H1 (cell line): ENCODE measurements around the gene GLG1. TPM values are rescaled to one million over a fixed set of nuclear protein-coding genes. Genes with fewer than 3 reads are reported as not detected.

ENCODE experiments used
- CTCF ChIA-PET: fragments of 300-600 bp; sonication (Branson Sonifier 250); formaldehyde crosslinking; loops from one replicate; lab custom pipeline; 2021; ENCODE audit not compliant: partially characterized antibody; lab: Charles Lee
- POLR2A ChIA-PET: fragments of 300-600 bp; sonication (Branson Sonifier 250); formaldehyde crosslinking; loops from one replicate; lab custom pipeline; 2021; ENCODE audit warnings: inconsistent platforms; ENCODE audit not compliant: partially characterized antibody; lab: Charles Lee
- DNase-seq, 2 experiments: peaks; one replicate each; pipeline versions ENCODE4 v3.0.0 to v3.0.0-alpha.2; 2010 to 2022; ENCODE audit warnings: low spot score in 2 of 2, low read depth in 1 of 2, mixed read lengths in 1 of 2
- FAIRE-seq: peaks from 2 replicates; lab custom pipeline; 2011; peaks lifted over from hg19 to GRCh38; lab: Jason Lieb, UNC
- H2AFZ ChIP-seq: 2 replicates; pipeline ENCODE4 v1.8.1; 2012; ENCODE audit warnings: low read length, inconsistent platforms
- H2AK5ac ChIP-seq: 2 replicates; pipeline ENCODE4 v1.6.1; 2013; ENCODE audit warnings: low read depth, low read length
- H2BK120ac ChIP-seq: replicated peaks from 2 replicates; pipeline ENCODE3; 2013; ENCODE audit warnings: low read depth, low read length, inconsistent platforms
- H2BK12ac ChIP-seq: 2 replicates; pipeline ENCODE4 v1.6.1; 2013; ENCODE audit warnings: low read depth, low read length
- H2BK15ac ChIP-seq: 2 replicates; pipeline ENCODE4 v1.6.1; 2013; ENCODE audit warnings: low read length
- H2BK20ac ChIP-seq: 2 replicates; pipeline ENCODE4 v1.6.1; 2013; ENCODE audit warnings: low read length
- H2BK5ac ChIP-seq: 2 replicates; pipeline ENCODE4 v1.6.1; 2013; ENCODE audit warnings: low read depth, low read length
- H3K14ac ChIP-seq: 2 replicates; pipeline ENCODE4 v1.6.1; 2013; ENCODE audit warnings: inconsistent platforms; ENCODE audit not compliant: insufficient read length
- H3K18ac ChIP-seq: 2 replicates; pipeline ENCODE4 v1.6.1; 2013; ENCODE audit warnings: low read length; ENCODE audit errors: extremely low read depth
- H3K23ac ChIP-seq: 2 replicates; pipeline ENCODE4 v1.6.1; 2013; ENCODE audit warnings: inconsistent platforms; ENCODE audit not compliant: insufficient read length
- H3K23me2 ChIP-seq: 2 replicates; pipeline ENCODE4 v1.6.1; 2013; ENCODE audit warnings: low read depth, low read length
- H3K27ac ChIP-seq: 2 replicates; pipeline ENCODE4 v1.6.1; 2011; ENCODE audit warnings: low read depth, low read length, inconsistent platforms
- H3K27me3 ChIP-seq, 4 experiments: replicated peaks in 1 of 4; 1 replicate in 1 of 4; 2 replicates in 3 of 4; pipeline versions ENCODE4 v1.6.1 to v1.8.1; 2011 to 2013; ENCODE audit warnings: low read length in 3 of 4, mild to moderate bottlenecking in 3 of 4, inconsistent platforms in 2 of 4, mixed read lengths in 2 of 4, moderate library complexity in 1 of 4; ENCODE audit not compliant: control insufficient read depth in 3 of 4, insufficient read depth in 3 of 4; ENCODE audit errors: extremely low read depth in 1 of 4
- H3K36me3 ChIP-seq, 4 experiments: 2 replicates each; pipeline versions ENCODE4 v1.6.1 to v1.8.1; 2011 to 2013; ENCODE audit warnings: mild to moderate bottlenecking in 4 of 4, low read length in 3 of 4, moderate library complexity in 2 of 4, control low read depth in 1 of 4, inconsistent platforms in 1 of 4; ENCODE audit not compliant: insufficient read depth in 4 of 4, control insufficient read depth in 2 of 4
- H3K4ac ChIP-seq: replicated peaks from 2 replicates; pipeline ENCODE3; 2013; ENCODE audit warnings: low read length, low read depth, mixed read lengths, inconsistent platforms; ENCODE audit not compliant: insufficient read length
- H3K4me1 ChIP-seq, 4 experiments: replicated peaks in 1 of 4; 1 replicate in 1 of 4; 2 replicates in 3 of 4; pipeline versions ENCODE4 v1.6.1 to v1.8.1; 2011 to 2013; ENCODE audit warnings: low read length in 3 of 4, inconsistent platforms in 2 of 4, mixed read lengths in 1 of 4; ENCODE audit not compliant: insufficient read depth in 4 of 4, control insufficient read depth in 3 of 4
- H3K4me2 ChIP-seq, 2 experiments: 2 replicates each; pipeline versions ENCODE4 v1.6.1 to v1.8.1; 2011 to 2013; ENCODE audit warnings: low read depth in 2 of 2, low read length in 2 of 2, control low read depth in 1 of 2, inconsistent platforms in 1 of 2, mild to moderate bottlenecking in 1 of 2; ENCODE audit not compliant: insufficient read depth in 1 of 2
- H3K4me3 ChIP-seq, 4 experiments: fragments of 200-600, 300-600 bp in 1 of 4; sonication (generic), shearing (Covaris generic), sonication (Bioruptor Twin) in 1 of 4; 2 replicates each; pipeline versions ENCODE4 v1.5.1 to v1.8.1; 2011 to 2016; ENCODE audit warnings: low read length in 4 of 4, low read depth in 3 of 4, control low read depth in 2 of 4, inconsistent platforms in 2 of 4, mild to moderate bottlenecking in 2 of 4, mixed read lengths in 1 of 4, moderate library complexity in 1 of 4; ENCODE audit not compliant: insufficient read depth in 2 of 4; ENCODE audit errors: extremely low read depth in 1 of 4
- H3K56ac ChIP-seq: replicated peaks from 2 replicates; pipeline ENCODE3; 2013; ENCODE audit warnings: low read depth, mild to moderate bottlenecking, mixed read lengths, low read length, inconsistent platforms; ENCODE audit not compliant: insufficient read length
- H3K79me1 ChIP-seq: 2 replicates; pipeline ENCODE4 v1.6.1; 2013; ENCODE audit warnings: low read depth, low read length, control low read depth
- H3K79me2 ChIP-seq, 2 experiments: 2 replicates each; pipeline versions ENCODE4 v1.6.1 to v1.8.1; 2012 to 2013; ENCODE audit warnings: low read length in 2 of 2, mild to moderate bottlenecking in 2 of 2, inconsistent platforms in 1 of 2; ENCODE audit not compliant: insufficient read depth in 2 of 2, control insufficient read depth in 1 of 2
- H3K9ac ChIP-seq, 4 experiments: replicated peaks in 1 of 4; 1 replicate in 1 of 4; 2 replicates in 3 of 4; pipeline versions ENCODE4 v1.6.1 to v1.8.1; 2011 to 2013; ENCODE audit warnings: low read depth in 3 of 4, low read length in 3 of 4, control low read depth in 2 of 4, mild to moderate bottlenecking in 2 of 4, moderate library complexity in 2 of 4, inconsistent platforms in 1 of 4; ENCODE audit errors: extremely low read depth in 1 of 4
- H3K9me3 ChIP-seq, 2 experiments: 2 replicates each; pipeline versions ENCODE4 v1.6.1 to v1.8.1; 2012 to 2013; ENCODE audit warnings: mild to moderate bottlenecking in 2 of 2, moderate library complexity in 2 of 2, control low read depth in 1 of 2, inconsistent platforms in 1 of 2, low read depth in 1 of 2, low read length in 1 of 2, mixed read lengths in 1 of 2; ENCODE audit not compliant: insufficient read depth in 2 of 2
- H4K20me1 ChIP-seq, 2 experiments: replicated peaks in 1 of 2; 2 replicates each; pipeline versions ENCODE3 to v1.8.1; 2011 to 2013; ENCODE audit warnings: inconsistent platforms in 2 of 2, low read length in 2 of 2, mild to moderate bottlenecking in 1 of 2; ENCODE audit not compliant: insufficient read depth in 2 of 2, control insufficient read depth in 1 of 2
- H4K5ac ChIP-seq: 2 replicates; pipeline ENCODE4 v1.6.1; 2013; ENCODE audit warnings: low read length, low read depth, mixed read lengths, inconsistent platforms; ENCODE audit not compliant: insufficient read length
- H4K8ac ChIP-seq: 2 replicates; pipeline ENCODE4 v1.8.0; 2013; ENCODE audit warnings: mild to moderate bottlenecking, moderate library complexity, low read length, inconsistent platforms; ENCODE audit not compliant: insufficient read depth; ENCODE audit errors: extremely low read depth
- H4K91ac ChIP-seq: replicated peaks from 2 replicates; pipeline ENCODE3; 2013; ENCODE audit warnings: low read length, mixed read lengths, inconsistent platforms; ENCODE audit not compliant: insufficient read length
- SIN3A ChIP-seq, 2 experiments: IDR thresholded peaks in 1 of 2; conservative IDR thresholded peaks in 1 of 2; 2 replicates each; pipeline ENCODE4 v1.6.1; 2011 to 2012; ENCODE audit warnings: low read length in 2 of 2, improper control_type of control experiment in 1 of 2, low read depth in 1 of 2, mild to moderate bottlenecking in 1 of 2
- TBP ChIP-seq: IDR thresholded peaks from 2 replicates; pipeline ENCODE4 v1.6.1; 2011; ENCODE audit warnings: low read depth, low read length, improper control_type of control experiment
- WGBS, 2 experiments: shearing (Covaris generic) in 1 of 2; methylation state at CpG; one replicate each; pipeline versions ENCODE4 v1.1.6 to v1.1.7; 2013 to 2015; ENCODE audit warnings: low lambda C conversion rate in 2 of 2, mixed read lengths in 2 of 2, inconsistent platforms in 1 of 2, low coverage in 1 of 2, missing lambda C conversion rate in 1 of 2; ENCODE audit not compliant: insufficient replicate concordance in 2 of 2, insufficient coverage in 1 of 2, insufficient read length in 1 of 2; ENCODE audit errors: extremely low coverage in 1 of 2, missing lambda C conversion rate in 1 of 2; 5-methylcytosine and 5-hydroxymethylcytosine counted together
- polyA plus RNA-seq, 7 experiments: library from polyadenylated mRNA; depleted of rRNA in 3 of 7; stranded (reverse) in 5 of 7; unstranded in 2 of 7; fragments of >200 nt in 5 of 7; fragments of 200-250 nt in 2 of 7; gene quantifications; 1 replicate in 5 of 7; 2 replicates in 1 of 7; 4 replicates in 1 of 7; pipeline versions ENCODE4 v1.2.1 to v1.2.3, GENCODE V29; 2011 to 2013; ENCODE audit warnings: missing spikeins in 2 of 7, mixed read lengths in 2 of 7
- total RNA-seq: library from RNA; stranded (reverse); fragmentation: NEBNext Ultra II Directional; extraction: Animal tissue kit (Norgen Biotek cat#: 25700); gene quantifications from 2 replicates; pipeline ENCODE4 v1.2.1, GENCODE V29; 2021

The GLG1 gene
- total and polyA plus RNA-seq, 2 of the 8 experiments (the other 6 are each of a cell fraction or from before 2014, with no cell fraction given): 53.4 to 139 TPM

DNA sequence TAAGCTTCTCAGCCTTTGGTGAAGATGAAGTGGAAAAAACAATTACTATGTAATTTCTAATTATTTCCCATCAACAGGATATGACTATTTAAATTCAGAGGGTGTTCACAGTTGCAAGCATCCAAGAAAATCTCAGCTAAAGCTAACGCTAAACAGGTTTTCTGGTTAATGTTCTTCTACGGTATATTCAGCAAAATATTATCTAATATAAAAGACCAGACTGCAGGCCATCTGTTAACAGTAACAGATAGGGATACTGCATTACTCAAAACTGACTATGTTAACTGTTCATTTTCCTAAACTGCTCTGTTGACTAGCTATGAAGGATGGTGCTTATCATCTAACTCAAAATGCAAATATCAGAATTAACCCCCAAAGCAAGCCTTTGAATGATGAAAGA, 32.8 kb downstream of the GLG1 start:
- FAIRE-seq (no peak), DNase-seq (no peak)
- H3K27me3 ChIP-seq: no peaks in the 10 kb centered on the region
- H2BK12ac ChIP-seq: no peak overlapping the region
- POLR2A ChIA-PET: interaction anchor here (0.7 to 1.5 kb wide), 3 partner anchors 13 to 33 kb away, joined by 3 to 6 read pairs (median 3); partner anchors contain the start of gene GLG1
- H3K56ac ChIP-seq: no peak overlapping the region
- H3K4ac ChIP-seq: no peak overlapping the region
- H3K23ac ChIP-seq: no peak overlapping the region
- CTCF ChIA-PET: interaction anchor here (0.7 to 1.8 kb wide), 4 partner anchors 18 to 73 kb away, joined by 3 to 5 read pairs (median 3); partner anchors contain the start of gene GLG1
- H3K79me2 ChIP-seq: peaks cover 3 to 98% of the 10 kb centered on the region in 2 experiments
- no peak overlapping the region for H3K18ac ChIP-seq
- H2AK5ac ChIP-seq: no peak overlapping the region
- H3K4me3 ChIP-seq: no peak overlapping the region
- no peak overlapping the region for H3K27ac ChIP-seq
- H3K4me2 ChIP-seq: no peak overlapping the region
- no peak overlapping the region for H2BK15ac ChIP-seq
- no peaks in the 10 kb centered on the region for H3K9me3 ChIP-seq
- no peak overlapping the region for H4K5ac ChIP-seq
- H2BK5ac ChIP-seq: no peak overlapping the region
- no peak overlapping the region for H3K14ac ChIP-seq
- H3K36me3 ChIP-seq: no peaks in the 10 kb centered on the region
- H4K20me1 ChIP-seq: peaks cover 3 to 17% of the 10 kb centered on the region in 2 experiments
- H2BK20ac ChIP-seq: no peak overlapping the region
- H3K23me2 ChIP-seq: no peaks in the 10 kb centered on the region
- H3K79me1 ChIP-seq: peaks cover 11% of the 10 kb centered on the region
- no peaks in the 10 kb centered on the region for H3K4me1 ChIP-seq
- 95% methylated on average over 2 of the region's 2 CpGs; no CpG with 5 or more reads in 1 of the 2 experiments for WGBS, 2 experiments
- no peak overlapping the region for H2BK120ac ChIP-seq
- no peak overlapping the region for H3K9ac ChIP-seq
- no peak for TF ChIP-seq TBP
- TF ChIP-seq SIN3A (conservative IDR thresholded peaks at IDR 0.05 in 1 of 2, IDR thresholded peaks at IDR 0.05 in 1 of 2; ENCODE audit: low read depth in 1 of 2, low read length in 2 of 2): no peak
- H4K91ac ChIP-seq: no peak overlapping the region
- H4K8ac ChIP-seq: no peak overlapping the region
- H2AFZ ChIP-seq: no peak overlapping the region
